A549 (cell line): ENCODE measurements around the gene SCRT2. TPM values are rescaled to one million over a fixed set of nuclear protein-coding genes. Genes with fewer than 3 reads are reported as not detected.

Experiments used
- ATAC-seq, 2 experiments: fragments of 200-7000 bp in 1 of 2; fragments of >200 bp in 1 of 2; cut with Nextera tagmentation in 1 of 2; cut with Tn5 transposase in 1 of 2; 3 replicates each; pipeline versions ENCODE4 v1.8.0 to v1.9.1; 2018 to 2020; ENCODE audit warnings: mild to moderate bottlenecking in 1 of 2, moderate library complexity in 1 of 2
- CTCF ChIA-PET: fragments of 300-600 bp; sonication (Branson Sonifier 250); formaldehyde crosslinking; extraction: SDS; loops from one replicate; lab custom pipeline; 2021; ENCODE audit warnings: antibody characterized with exemption, inconsistent platforms; lab: Yijun Ruan, JAX
- POLR2A ChIA-PET: fragments of 350-600 bp; formaldehyde crosslinking; extraction: SDS; loops from one replicate; lab custom pipeline; 2021; ENCODE audit warnings: antibody characterized with exemption, inconsistent platforms; lab: Yijun Ruan, JAX
- DNase-seq, 2 experiments: peaks; one replicate each; pipeline versions ENCODE4 v3.0.0 to v3.0.0-alpha.2; 2011 to 2016; ENCODE audit warnings: low read depth in 1 of 2, low spot score in 1 of 2
- FAIRE-seq: peaks from 2 replicates; lab custom pipeline; 2011; peaks lifted over from hg19 to GRCh38; lab: Jason Lieb, UNC
- H3K27ac ChIP-seq, 2 experiments: fragments of >200 bp; sonication (Bioruptor Twin); formaldehyde crosslinking; 3 replicates each; pipeline ENCODE4 v1.5.1; 2016 to 2017
- H3K4me1 ChIP-seq: fragments of >200 bp; sonication (Bioruptor Twin); formaldehyde crosslinking; 3 replicates; pipeline ENCODE4 v1.6.1; 2016
- H3K4me2 ChIP-seq: fragments of >200 bp; sonication (Bioruptor Twin); formaldehyde crosslinking; 3 replicates; pipeline ENCODE4 v1.6.1; 2016
- H3K4me3 ChIP-seq: fragments of >200 bp; sonication (Bioruptor Twin); formaldehyde crosslinking; 3 replicates; pipeline ENCODE4 v1.5.1; 2016
- H3K9me3 ChIP-seq: fragments of >200 bp; sonication (Bioruptor Twin); formaldehyde crosslinking; 3 replicates; pipeline ENCODE4 v1.6.1; 2016
- BCL3 ChIP-seq: fragments of >200 bp; sonication (Bioruptor Twin); formaldehyde crosslinking; IDR thresholded peaks from 3 replicates; pipeline ENCODE4 v1.6.1; 2016
- CHD2 ChIP-seq: fragments of 150-350 bp; IDR thresholded peaks from 2 replicates; pipeline ENCODE4 v1.6.1; 2014; ENCODE audit warnings: low read length; ENCODE audit not compliant: partially characterized antibody
- CHD4 ChIP-seq: fragments of 200-600 bp; sonication (generic); IDR thresholded peaks from 2 replicates; pipeline ENCODE4 v1.6.1; 2016; ENCODE audit warnings: antibody characterized with exemption, mild to moderate bottlenecking, borderline replicate concordance
- CTCF ChIP-seq: fragments of >200 bp; sonication (Bioruptor Twin); formaldehyde crosslinking; IDR thresholded peaks from 3 replicates; pipeline ENCODE4 v1.5.1; 2016
- E2F6 ChIP-seq: IDR thresholded peaks from 2 replicates; pipeline ENCODE4 v1.6.1; 2012; ENCODE audit warnings: low read depth, borderline replicate concordance
- ESRRA ChIP-seq: fragments of 150-350 bp; IDR thresholded peaks from 2 replicates; pipeline ENCODE4 v1.6.1; 2014; ENCODE audit warnings: mild to moderate bottlenecking, low read length, borderline replicate concordance
- FOXS1 ChIP-seq: fragments of 250-450 bp; sonication (Bioruptor Pico); IDR thresholded peaks from 2 replicates; pipeline ENCODE4 v1.5.0; 2020; ENCODE audit warnings: mild to moderate bottlenecking, moderate library complexity
- HEYL ChIP-seq: fragments of 250-450 bp; sonication (Bioruptor Pico); IDR thresholded peaks from 2 replicates; pipeline ENCODE4 v1.8.0; 2021; ENCODE audit warnings: mild to moderate bottlenecking, moderate library complexity
- JUN ChIP-seq, 2 experiments: fragments of >200 bp; sonication (Bioruptor Twin); formaldehyde crosslinking; IDR thresholded peaks; 2 replicates in 1 of 2; 3 replicates in 1 of 2; pipeline ENCODE4 v1.6.1; 2016 to 2017
- KDM1A ChIP-seq: fragments of 200-600 bp; sonication (generic); IDR thresholded peaks from 2 replicates; pipeline ENCODE4 v1.6.1; 2016; ENCODE audit warnings: low read depth, mild to moderate bottlenecking
- KDM5A ChIP-seq: fragments of 200-600 bp; sonication (generic); IDR thresholded peaks from 2 replicates; pipeline ENCODE4 v1.6.1; 2016; ENCODE audit warnings: antibody characterized with exemption, mild to moderate bottlenecking
- MAX ChIP-seq: IDR thresholded peaks from 2 replicates; pipeline ENCODE4 v1.6.1; 2012
- MAZ ChIP-seq: fragments of 150-350 bp; IDR thresholded peaks from 2 replicates; pipeline ENCODE4 v1.6.1; 2014; ENCODE audit warnings: antibody characterized with exemption, low read depth, low read length, borderline replicate concordance
- NR3C1 ChIP-seq: fragments of >200 bp; sonication (Bioruptor Twin); formaldehyde crosslinking; IDR thresholded peaks from 3 replicates; pipeline ENCODE4 v1.6.1; 2017
- POLR2A ChIP-seq: IDR thresholded peaks from 2 replicates; pipeline ENCODE4 v1.6.1; 2012; ENCODE audit warnings: mild to moderate bottlenecking, low read length
- POLR2AphosphoS2 ChIP-seq: conservative IDR thresholded peaks from 2 replicates; pipeline ENCODE4 v1.6.1; 2012; ENCODE audit warnings: low read length, improper control_type of control experiment, inconsistent platforms
- RARB ChIP-seq: fragments of 250-450 bp; sonication (Bioruptor Pico); IDR thresholded peaks from 2 replicates; pipeline ENCODE4 v1.8.0; 2021; ENCODE audit warnings: mild to moderate bottlenecking, moderate library complexity
- RNF2 ChIP-seq: fragments of 200-600 bp; sonication (generic); IDR thresholded peaks from 2 replicates; pipeline ENCODE4 v1.6.1; 2016; ENCODE audit warnings: low read depth, mild to moderate bottlenecking, antibody characterized with exemption, moderate library complexity, borderline replicate concordance
- TFCP2L1 ChIP-seq: fragments of 250-450 bp; sonication (Bioruptor Pico); IDR thresholded peaks from 2 replicates; pipeline ENCODE4 v1.5.0; 2021; ENCODE audit warnings: mild to moderate bottlenecking
- TP53 ChIP-seq: fragments of 250-450 bp; sonication (Bioruptor Pico); IDR thresholded peaks from 2 replicates; pipeline ENCODE4 v1.5.0; 2021; ENCODE audit warnings: mild to moderate bottlenecking, moderate library complexity
- USF2 ChIP-seq: fragments of 450-650 bp; IDR thresholded peaks from 2 replicates; pipeline ENCODE4 v1.6.1; 2014; ENCODE audit warnings: antibody characterized with exemption
- ZNF302 ChIP-seq: fragments of 250-450 bp; sonication (Bioruptor Pico); IDR thresholded peaks from 2 replicates; pipeline ENCODE4 v1.9.0; 2021; ENCODE audit warnings: inconsistent platforms, mild to moderate bottlenecking, moderate library complexity
- ZSCAN20 ChIP-seq: fragments of 250-450 bp; sonication (Bioruptor Pico); IDR thresholded peaks from 2 replicates; pipeline ENCODE4 v1.8.0; 2022; ENCODE audit warnings: mild to moderate bottlenecking, moderate library complexity
- WGBS: methylation state at CpG from one replicate; pipeline ENCODE4 v1.1.6; 2017; ENCODE audit errors: missing lambda C conversion rate; 5-methylcytosine and 5-hydroxymethylcytosine counted together
- polyA plus RNA-seq, 4 experiments: library from polyadenylated mRNA; depleted of rRNA in 3 of 4; stranded (reverse); fragments of >200 nt; fragmentation: RNase III in 1 of 4; extraction: RNeasy Plus Mini Kit Qiagen cat#74134 plus additional on column Dnase treatment in 1 of 4; gene quantifications; 2 replicates in 3 of 4; 3 replicates in 1 of 4; pipeline ENCODE4 v1.2.3, GENCODE V29; 2011 to 2017
- TF ChIP-seq, protein P1 (sequence below): fragments of >200 bp; sonication (Bioruptor Twin); formaldehyde crosslinking; IDR thresholded peaks from 2 replicates; pipeline ENCODE4 v1.6.1; 2016
- TF ChIP-seq, protein P2 (sequence below): fragments of 250-450 bp; sonication (Bioruptor Pico); IDR thresholded peaks from 2 replicates; pipeline ENCODE4 v1.5.0; 2020; ENCODE audit warnings: low read depth, mild to moderate bottlenecking, moderate library complexity
- TF ChIP-seq, protein P3 (sequence below): IDR thresholded peaks from 2 replicates; pipeline ENCODE4 v1.6.1; 2012

Gene SCRT2
- polyA plus RNA-seq, 2 of the 4 experiments (the other 2 are of a cell fraction): not detected

GRCh38 chr20:650954-651353, 24.6 kb downstream of the SCRT2 start:
- peak overlapping the region; percentile 81 for H3K4me2 ChIP-seq
- WGBS: 81% methylated on average over 5 of the region's 5 CpGs
- ATAC-seq: peak in 1 of 2 experiments; percentile 28; a peak in 3 of 6 replicates
- peak; percentile 84 for FAIRE-seq
- POLR2A ChIA-PET: no interaction called here
- CTCF ChIA-PET: interaction anchor here (1.0 to 4.5 kb wide), 13 partner anchors 8 to 297 kb away, joined by 3 to 33 read pairs (median 8); partner anchors contain the start of gene SCRT2
- H3K4me1 ChIP-seq: peaks cover 43% of the 10 kb centered on the region
- H3K9me3 ChIP-seq: peaks cover 8% of the 10 kb centered on the region; the same call in 1 of the 3 replicates
- H3K27ac ChIP-seq: peak overlapping the region; percentile 98
- DNase-seq: peak in 1 of 2 experiments; percentile 68
- TF ChIP-seq MAX: no peak
- TF ChIP-seq POLR2AphosphoS2: 0 out of 2 replicates have a peak, but pooled peaks have one; percentile 24
- TF ChIP-seq NR3C1: no peak
- no peak for TF ChIP-seq KDM5A
- no peak for TF ChIP-seq E2F6
- TF ChIP-seq RARB (CRISPR knock-in tag): no peak
- no peak for TF ChIP-seq USF2
- TF ChIP-seq ESRRA: no peak
- no peak for TF ChIP-seq CTCF
- no peak for TF ChIP-seq POLR2A
- no peak for TF ChIP-seq HEYL (CRISPR knock-in tag)
- TF ChIP-seq FOXS1 (CRISPR knock-in tag): no peak
- no peak for TF ChIP-seq CHD2
- TF ChIP-seq BCL3: no peak
- TF ChIP-seq, protein P1, sequence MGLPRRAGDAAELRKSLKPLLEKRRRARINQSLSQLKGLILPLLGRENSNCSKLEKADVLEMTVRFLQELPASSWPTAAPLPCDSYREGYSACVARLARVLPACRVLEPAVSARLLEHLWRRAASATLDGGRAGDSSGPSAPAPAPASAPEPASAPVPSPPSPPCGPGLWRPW: no peak
- TF ChIP-seq, protein P2, sequence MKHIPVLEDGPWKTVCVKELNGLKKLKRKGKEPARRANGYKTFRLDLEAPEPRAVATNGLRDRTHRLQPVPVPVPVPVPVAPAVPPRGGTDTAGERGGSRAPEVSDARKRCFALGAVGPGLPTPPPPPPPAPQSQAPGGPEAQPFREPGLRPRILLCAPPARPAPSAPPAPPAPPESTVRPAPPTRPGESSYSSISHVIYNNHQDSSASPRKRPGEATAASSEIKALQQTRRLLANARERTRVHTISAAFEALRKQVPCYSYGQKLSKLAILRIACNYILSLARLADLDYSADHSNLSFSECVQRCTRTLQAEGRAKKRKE (CRISPR knock-in tag): no peak
- TF ChIP-seq TFCP2L1 (CRISPR knock-in tag): peak; percentile 43; the same call in 1 of the 2 replicates
- TF ChIP-seq, protein P3, sequence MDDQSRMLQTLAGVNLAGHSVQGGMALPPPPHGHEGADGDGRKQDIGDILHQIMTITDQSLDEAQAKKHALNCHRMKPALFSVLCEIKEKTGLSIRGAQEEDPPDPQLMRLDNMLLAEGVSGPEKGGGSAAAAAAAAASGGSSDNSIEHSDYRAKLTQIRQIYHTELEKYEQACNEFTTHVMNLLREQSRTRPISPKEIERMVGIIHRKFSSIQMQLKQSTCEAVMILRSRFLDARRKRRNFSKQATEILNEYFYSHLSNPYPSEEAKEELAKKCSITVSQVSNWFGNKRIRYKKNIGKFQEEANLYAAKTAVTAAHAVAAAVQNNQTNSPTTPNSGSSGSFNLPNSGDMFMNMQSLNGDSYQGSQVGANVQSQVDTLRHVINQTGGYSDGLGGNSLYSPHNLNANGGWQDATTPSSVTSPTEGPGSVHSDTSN: no peak
- TF ChIP-seq TP53 (CRISPR knock-in tag): no peak
- TF ChIP-seq KDM1A: no peak
- TF ChIP-seq CHD4: no peak
- TF ChIP-seq JUN (IDR thresholded peaks at IDR 0.05): 0 out of 5 replicates have a peak, but pooled peaks of 1 of the 2 experiments have one; percentile 15
- TF ChIP-seq MAZ: no peak
- TF ChIP-seq RNF2: no peak
- TF ChIP-seq ZNF302: no peak
- TF ChIP-seq ZSCAN20 (CRISPR knock-in tag): no peak
- H3K4me3 ChIP-seq: peak overlapping the region; percentile 87
